GM18526 (cell line): Measurements from ENCODE around the gene POLG2.

Experiments
- POLR2A ChIP-seq: IDR thresholded peaks from 3 replicates; pipeline ENCODE4 v1.6.1; 2011; ENCODE audit not compliant: insufficient read length; ENCODE audit errors: extremely low read depth

Gene POLG2

DNA sequence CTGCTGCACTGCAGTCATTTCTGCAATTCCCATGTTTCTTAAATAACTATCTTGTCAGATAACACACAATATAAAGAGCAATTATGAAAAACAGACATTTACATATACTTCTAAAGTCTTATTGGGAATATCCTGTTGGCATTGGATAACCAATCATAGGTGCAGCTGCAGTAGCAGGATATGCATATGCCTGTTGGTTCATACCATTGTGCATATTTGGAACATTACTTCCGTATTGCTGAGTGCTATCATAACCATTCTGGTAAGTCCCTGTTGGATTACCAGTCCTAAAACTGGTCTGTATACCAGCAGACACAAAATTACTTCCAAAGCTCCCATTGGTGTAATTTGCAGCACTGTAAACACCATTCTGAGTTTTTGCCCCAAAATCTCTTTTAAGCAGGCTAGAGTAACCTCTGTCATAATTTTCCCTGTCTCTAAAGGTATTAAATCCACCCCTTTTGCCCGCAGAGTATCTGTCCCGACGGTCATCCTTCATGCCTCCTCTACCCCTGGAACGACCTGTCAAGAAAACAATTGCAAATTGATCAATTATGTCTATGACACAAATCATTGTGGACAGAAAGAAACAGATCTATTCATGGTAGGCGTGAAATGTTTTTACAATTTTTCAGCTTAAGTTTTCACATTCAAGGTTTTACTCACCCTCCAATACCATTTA is 3.1 kb upstream of the POLG2 start:
- no peak for TF ChIP-seq POLR2A

GRCh38 chr17:64498308-64499203 is 1.7 kb upstream of the POLG2 start:
- no peak for TF ChIP-seq POLR2A

- TF ChIP-seq POLR2A: no peak
Measured at GRCh38 chr17:64497565-64498035, 746 bp upstream of the POLG2 start.

DNA sequence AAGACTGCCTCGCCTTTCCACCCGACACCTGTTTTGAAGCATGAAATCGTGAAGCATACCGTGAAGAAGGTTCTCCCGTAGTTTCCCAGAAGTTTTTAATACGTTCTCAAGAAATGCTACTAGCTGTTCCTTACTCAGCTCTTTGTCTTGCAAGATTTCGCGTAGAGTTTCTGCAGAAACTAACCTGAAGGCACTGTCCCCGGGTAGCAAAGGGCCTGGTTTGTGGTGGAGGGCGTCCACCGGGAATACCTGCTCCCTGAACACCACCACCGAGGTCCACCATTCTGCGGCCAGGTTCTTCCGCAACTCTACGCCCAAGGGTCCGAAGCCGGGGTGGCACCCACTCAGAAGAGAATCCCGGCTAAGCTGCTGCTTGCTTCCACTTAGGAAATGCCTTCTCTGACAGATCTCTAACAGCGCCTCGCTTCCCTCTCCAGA is 487 bp downstream of the POLG2 start:
- no peak for TF ChIP-seq POLR2A

DNA sequence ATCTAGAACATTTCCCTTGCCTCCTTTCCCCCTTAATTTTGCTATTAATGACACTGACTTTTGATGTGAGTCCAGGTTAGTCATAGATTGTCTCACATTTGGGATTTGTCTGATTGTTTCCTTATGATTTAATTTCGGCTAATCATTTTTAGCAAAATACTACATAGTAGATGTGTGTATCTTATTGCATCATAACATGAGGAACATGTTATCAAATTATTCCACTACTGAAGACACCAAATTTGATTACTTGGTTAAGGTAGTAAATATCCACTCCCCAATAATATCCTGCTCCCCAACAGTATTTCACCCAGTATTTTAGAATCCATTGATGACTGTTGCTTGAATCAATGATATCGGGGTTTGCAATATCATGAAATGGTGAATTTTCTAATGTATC is 2.7 kb downstream of the POLG2 start:
- no peak for TF ChIP-seq POLR2A

- no peak for TF ChIP-seq POLR2A
Measured at GRCh38 chr17:64492481-64493109, 4.3 kb downstream of the POLG2 start.

DNA sequence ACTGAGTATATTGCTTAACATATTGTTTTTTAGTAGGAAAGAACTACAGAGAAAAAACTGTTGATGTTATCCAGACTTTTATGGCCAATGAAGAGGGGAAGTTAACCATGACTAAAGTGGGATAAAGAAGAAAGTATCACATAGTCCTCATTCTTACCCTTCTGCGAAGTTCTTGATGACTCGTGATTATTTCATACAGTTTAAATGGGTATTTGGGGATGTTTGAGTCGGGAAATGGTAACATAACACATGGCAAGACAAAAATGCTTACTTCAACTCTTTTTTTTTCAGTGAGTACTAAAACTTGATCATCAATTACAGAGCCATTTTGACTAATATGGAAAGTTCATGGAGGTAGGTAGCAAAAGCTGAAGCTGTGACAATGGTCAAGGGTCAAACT is 4.9 kb downstream of the POLG2 start:
- TF ChIP-seq POLR2A: no peak

DNA sequence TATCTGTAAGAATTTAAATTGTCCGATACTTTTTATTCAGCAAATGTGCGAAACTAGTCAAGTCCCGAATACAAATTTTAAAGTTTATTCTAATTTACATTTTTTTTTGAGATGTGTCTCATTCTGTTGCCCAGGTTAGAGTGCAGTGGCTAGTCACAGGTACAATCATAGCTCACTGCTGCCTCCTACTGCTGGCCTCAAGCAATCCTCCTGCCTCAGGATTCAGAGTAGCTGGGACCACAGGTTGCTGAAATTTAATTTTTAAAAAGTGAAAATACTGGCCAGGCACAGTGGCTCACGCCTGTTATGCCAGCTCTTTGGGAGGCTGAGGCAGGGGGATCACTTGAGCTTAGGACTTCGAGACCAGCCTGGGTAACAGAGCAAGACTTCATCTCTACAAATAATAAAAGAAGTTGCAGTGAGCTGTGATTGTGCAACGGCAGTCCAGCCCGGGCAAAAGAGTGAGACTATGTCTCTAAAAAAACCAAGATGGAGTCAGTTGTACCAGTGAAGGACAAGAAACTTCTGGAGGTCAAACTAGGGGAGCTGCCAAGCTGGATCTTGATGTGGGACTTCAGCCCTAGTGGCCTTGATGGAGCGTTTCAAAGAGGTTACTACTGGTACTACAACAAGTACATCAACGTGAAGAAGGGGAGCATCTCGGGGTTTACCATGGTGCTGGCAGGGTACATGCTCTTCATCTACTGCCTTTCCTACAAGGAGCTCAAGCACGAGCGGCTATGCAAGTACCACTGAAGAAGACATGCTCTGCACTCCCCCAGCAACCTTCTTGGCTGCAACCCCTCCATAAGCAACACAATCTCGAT is 5.6 kb downstream of the POLG2 start:
- TF ChIP-seq POLR2A: no peak

- no peak for TF ChIP-seq POLR2A
Measured at GRCh38 chr17:64488301-64488700, 8.6 kb downstream of the POLG2 start.

- TF ChIP-seq POLR2A: no peak
Measured at GRCh38 chr17:64484380-64484779, 12.5 kb downstream of the POLG2 start.

DNA sequence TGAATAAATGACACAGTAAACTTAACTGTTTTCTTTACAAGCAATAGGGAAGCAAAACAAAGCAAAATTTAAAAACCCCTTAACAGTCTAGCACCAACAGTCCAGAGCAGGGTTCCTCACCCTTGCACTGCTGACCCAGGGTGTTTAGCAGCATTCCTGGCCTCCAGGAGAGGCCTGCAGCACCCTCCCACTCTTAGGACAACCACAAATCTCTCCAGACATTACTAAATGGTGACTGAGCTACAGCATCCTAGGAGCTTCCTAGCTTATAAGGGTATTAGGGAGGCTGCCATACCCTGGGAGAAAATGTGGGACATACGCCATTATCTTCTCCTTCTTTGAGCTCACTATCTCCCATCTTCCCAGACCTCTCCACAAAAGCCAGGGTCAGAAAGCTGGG is 15.9 kb downstream of the POLG2 start:
- TF ChIP-seq POLR2A: no peak

DNA sequence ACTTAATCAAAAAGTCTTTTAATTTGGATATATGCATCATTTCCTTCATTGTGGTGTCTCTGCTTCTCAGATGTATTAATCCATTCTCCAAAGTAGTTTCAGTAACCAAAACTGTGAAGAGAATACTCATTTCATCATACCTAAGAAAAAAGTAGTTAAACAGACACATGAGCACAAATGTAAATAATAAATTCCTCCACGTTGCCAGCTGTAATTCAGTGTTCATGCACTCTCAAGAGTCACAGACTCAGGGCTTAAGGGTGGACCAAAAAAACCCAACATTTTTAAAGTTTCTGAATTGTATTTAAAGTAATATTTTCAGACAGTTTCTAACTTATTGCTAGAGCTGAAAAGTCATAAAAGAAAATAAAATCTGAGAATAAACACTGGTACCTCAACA is 19.0 kb downstream of the POLG2 start:
- no peak for TF ChIP-seq POLR2A

DNA sequence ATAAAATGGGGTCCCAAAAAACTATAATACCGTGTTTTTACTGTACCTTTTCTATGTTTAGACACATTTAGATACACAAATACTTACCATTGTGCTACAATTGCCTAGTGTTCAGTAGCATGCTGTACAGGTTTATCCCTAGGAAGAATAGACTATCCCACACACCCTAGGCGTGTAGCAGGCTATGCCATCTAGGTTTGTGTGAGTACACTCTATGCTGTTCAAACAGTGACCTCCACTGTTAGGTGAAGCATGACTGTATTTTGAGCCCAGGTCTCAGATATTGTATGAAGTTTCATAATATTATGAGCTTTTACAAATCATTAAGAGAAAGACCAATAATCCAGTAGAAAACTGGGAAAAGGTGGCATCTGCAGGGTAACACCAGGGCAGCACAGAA is 24.3 kb downstream of the POLG2 start:
- no peak for TF ChIP-seq POLR2A

DNA sequence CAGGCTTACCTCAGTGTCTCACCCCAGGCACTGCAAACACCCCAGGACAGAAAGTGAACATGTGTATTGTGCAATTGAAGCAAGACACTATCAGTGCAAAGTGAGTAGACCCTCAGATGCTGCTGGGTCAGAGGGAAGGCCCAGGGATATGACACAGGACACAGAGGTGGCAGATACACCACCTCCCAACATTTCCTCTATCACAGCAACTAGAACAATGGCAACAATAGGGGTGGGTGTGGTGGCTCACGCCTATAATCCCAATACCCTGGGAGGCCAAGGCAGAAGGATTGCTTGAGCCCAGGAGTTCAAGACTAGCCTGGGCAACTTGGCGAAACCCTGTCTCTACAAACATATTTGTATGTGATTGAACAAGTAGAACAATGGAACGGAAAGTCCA is 25.4 kb downstream of the POLG2 start:
- no peak for TF ChIP-seq POLR2A

GRCh38 chr17:64470625-64471024 is 26.2 kb downstream of the POLG2 start:
- TF ChIP-seq POLR2A: no peak
